Astrocyte (in vitro differentiated cells and primary cell): Measurements from ENCODE around the gene PRIMPOL. TPM values are rescaled to one million over a fixed set of nuclear protein-coding genes. Genes with fewer than 3 reads are reported as not detected.
A peak's percentile ranks its signal among the peaks of the same experiment; 100 is the strongest.

Source experiments
- DNase-seq: peaks from one replicate; pipeline ENCODE4 v3.0.0-alpha.2; 2010; ENCODE audit warnings: low read depth
- FAIRE-seq: peaks from 2 replicates; lab custom pipeline; 2011; peaks lifted over from hg19 to GRCh38; lab: Jason Lieb, UNC
- H2AFZ ChIP-seq: 2 replicates; pipeline ENCODE4 v1.6.0; 2012; ENCODE audit warnings: low read depth, low read length, inconsistent platforms
- H3K27ac ChIP-seq: 2 replicates; pipeline ENCODE4 v1.5.1; 2011; ENCODE audit warnings: low read depth, low read length, inconsistent platforms
- H3K27me3 ChIP-seq: 2 replicates; pipeline ENCODE4 v1.6.0; 2011; ENCODE audit warnings: low read length, inconsistent platforms; ENCODE audit not compliant: insufficient read depth
- H3K36me3 ChIP-seq: 2 replicates; pipeline ENCODE4 v1.5.1; 2011; ENCODE audit warnings: low read length, inconsistent platforms; ENCODE audit not compliant: insufficient read depth
- H3K4me1 ChIP-seq: 2 replicates; pipeline ENCODE4 v1.5.1; 2011; ENCODE audit warnings: low read length, inconsistent platforms; ENCODE audit not compliant: insufficient read depth
- H3K4me2 ChIP-seq: 2 replicates; pipeline ENCODE4 v1.6.0; 2012; ENCODE audit warnings: low read length, inconsistent platforms
- H3K4me3 ChIP-seq: 2 replicates; pipeline ENCODE4 v1.5.1; 2011; ENCODE audit warnings: low read depth, mild to moderate bottlenecking, low read length, inconsistent platforms; ENCODE audit not compliant: insufficient read depth
- H3K79me2 ChIP-seq: 2 replicates; pipeline ENCODE4 v1.6.0; 2012; ENCODE audit warnings: mild to moderate bottlenecking, low read length, inconsistent platforms; ENCODE audit not compliant: insufficient read depth
- H3K9ac ChIP-seq: 2 replicates; pipeline ENCODE4 v1.6.0; 2012; ENCODE audit warnings: mild to moderate bottlenecking, low read length, inconsistent platforms
- H3K9me3 ChIP-seq: 2 replicates; pipeline ENCODE4 v1.5.1; 2012; ENCODE audit warnings: low read depth, mild to moderate bottlenecking, low read length, inconsistent platforms; ENCODE audit not compliant: insufficient read depth
- H4K20me1 ChIP-seq: 2 replicates; pipeline ENCODE4 v1.6.0; 2012; ENCODE audit warnings: low read length, inconsistent platforms; ENCODE audit not compliant: insufficient read depth
- H3K27ac Mint-ChIP-seq: one replicate; pipeline ENCODE4 v1.8.0; 2021; ENCODE audit warnings: mild to moderate bottlenecking, mixed read lengths; ENCODE audit not compliant: unreplicated experiment
- H3K27me3 Mint-ChIP-seq: one replicate; pipeline ENCODE4 v1.8.0; 2021; ENCODE audit warnings: low read depth, mixed read lengths; ENCODE audit not compliant: unreplicated experiment
- H3K36me3 Mint-ChIP-seq: one replicate; pipeline ENCODE4 v1.8.0; 2021; ENCODE audit warnings: low read depth, mixed read lengths; ENCODE audit not compliant: unreplicated experiment
- H3K4me1 Mint-ChIP-seq: one replicate; pipeline ENCODE4 v1.8.0; 2021; ENCODE audit warnings: low read depth, mixed read lengths; ENCODE audit not compliant: unreplicated experiment
- H3K4me3 Mint-ChIP-seq: one replicate; pipeline ENCODE4 v1.8.0; 2021; ENCODE audit warnings: mild to moderate bottlenecking, moderate library complexity, mixed read lengths; ENCODE audit not compliant: unreplicated experiment
- H3K9me3 Mint-ChIP-seq: one replicate; pipeline ENCODE4 v1.8.0; 2021; ENCODE audit warnings: mild to moderate bottlenecking, mixed read lengths; ENCODE audit not compliant: unreplicated experiment
- EZH2 ChIP-seq: IDR thresholded peaks from 2 replicates; pipeline ENCODE4 v1.6.1; 2012; ENCODE audit warnings: mild to moderate bottlenecking, low read length, inconsistent platforms; ENCODE audit not compliant: insufficient read depth
- total RNA-seq: library from RNA; stranded (reverse); gene quantifications from 2 replicates; pipeline ENCODE4 v1.2.1, GENCODE V29; 2021
- TF ChIP-seq, protein P1 (sequence below): IDR thresholded peaks from 2 replicates; pipeline ENCODE4 v1.5.1; 2011; ENCODE audit warnings: low read depth, mild to moderate bottlenecking, inconsistent platforms, low read length, moderate library complexity; ENCODE audit not compliant: insufficient read depth

Gene PRIMPOL
- total RNA-seq, 1 donor from 2014 or later = 6.5 TPM

GRCh38 chr4:184666670-184667069, 17.1 kb downstream of the PRIMPOL start:
- H3K79me2 ChIP-seq = no peaks in the 10 kb centered on the region
- H3K4me2 ChIP-seq = no peak overlapping the region
- H3K36me3 Mint-ChIP-seq = peaks cover 5% of the 10 kb centered on the region
- H3K9ac ChIP-seq = no peak overlapping the region
- peaks cover 6% of the 10 kb centered on the region for H3K4me1 ChIP-seq
- no peak overlapping the region for H3K27ac ChIP-seq
- H3K9me3 ChIP-seq = no peaks in the 10 kb centered on the region
- H3K27me3 ChIP-seq = no peaks in the 10 kb centered on the region
- H2AFZ ChIP-seq = no peak overlapping the region
- no peak for TF ChIP-seq EZH2
- TF ChIP-seq, protein P1, sequence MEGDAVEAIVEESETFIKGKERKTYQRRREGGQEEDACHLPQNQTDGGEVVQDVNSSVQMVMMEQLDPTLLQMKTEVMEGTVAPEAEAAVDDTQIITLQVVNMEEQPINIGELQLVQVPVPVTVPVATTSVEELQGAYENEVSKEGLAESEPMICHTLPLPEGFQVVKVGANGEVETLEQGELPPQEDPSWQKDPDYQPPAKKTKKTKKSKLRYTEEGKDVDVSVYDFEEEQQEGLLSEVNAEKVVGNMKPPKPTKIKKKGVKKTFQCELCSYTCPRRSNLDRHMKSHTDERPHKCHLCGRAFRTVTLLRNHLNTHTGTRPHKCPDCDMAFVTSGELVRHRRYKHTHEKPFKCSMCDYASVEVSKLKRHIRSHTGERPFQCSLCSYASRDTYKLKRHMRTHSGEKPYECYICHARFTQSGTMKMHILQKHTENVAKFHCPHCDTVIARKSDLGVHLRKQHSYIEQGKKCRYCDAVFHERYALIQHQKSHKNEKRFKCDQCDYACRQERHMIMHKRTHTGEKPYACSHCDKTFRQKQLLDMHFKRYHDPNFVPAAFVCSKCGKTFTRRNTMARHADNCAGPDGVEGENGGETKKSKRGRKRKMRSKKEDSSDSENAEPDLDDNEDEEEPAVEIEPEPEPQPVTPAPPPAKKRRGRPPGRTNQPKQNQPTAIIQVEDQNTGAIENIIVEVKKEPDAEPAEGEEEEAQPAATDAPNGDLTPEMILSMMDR = no peak
- H3K27me3 Mint-ChIP-seq = no peaks in the 10 kb centered on the region
- H3K4me3 ChIP-seq = no peak overlapping the region
- no peak for DNase-seq
- no peak overlapping the region for H3K27ac Mint-ChIP-seq
- H3K36me3 ChIP-seq = no peaks in the 10 kb centered on the region
- H3K4me1 Mint-ChIP-seq = no peaks in the 10 kb centered on the region
- no peak for FAIRE-seq
- no peak overlapping the region for H3K4me3 Mint-ChIP-seq
- H4K20me1 ChIP-seq = no peaks in the 10 kb centered on the region
- H3K9me3 Mint-ChIP-seq = no peaks in the 10 kb centered on the region

DNA sequence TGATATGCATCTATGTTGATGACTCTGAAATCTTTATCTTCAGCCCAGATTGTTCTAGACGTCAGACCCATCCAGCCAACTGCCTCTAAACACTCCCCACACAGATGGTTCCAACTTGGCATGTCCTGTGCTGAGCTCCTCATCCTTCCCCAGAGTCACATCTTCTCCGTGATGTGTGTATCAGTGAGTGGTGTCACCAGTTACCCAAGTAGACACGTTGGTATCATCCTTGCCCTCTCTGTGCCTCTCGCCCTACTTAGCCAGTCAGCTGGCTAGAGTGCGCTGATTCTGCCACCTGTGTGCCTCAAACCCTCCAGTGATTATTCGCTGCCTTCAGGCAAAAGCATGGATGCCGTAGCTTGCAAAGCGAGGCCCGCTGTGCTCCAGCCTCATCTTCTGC, 18.6 kb downstream of the PRIMPOL start:
- DNase-seq (no peak), FAIRE-seq (no peak)
- Histone ChIP-seq H3K4me2 (peak overlapping the region; percentile 22), H3K9me3 (no peaks in the 10 kb centered on the region), H3K36me3 (no peaks in the 10 kb centered on the region), H3K27ac (no peak overlapping the region), H3K27me3 (no peaks in the 10 kb centered on the region), H3K4me1 (peaks cover 6% of the 10 kb centered on the region), H3K9ac (no peak overlapping the region), H3K79me2 (no peaks in the 10 kb centered on the region), H2AFZ (no peak overlapping the region), H3K4me3 (no peak overlapping the region), H4K20me1 (no peaks in the 10 kb centered on the region)
- no peak overlapping the region for H3K4me3 Mint-ChIP-seq
- H3K36me3 Mint-ChIP-seq = peaks cover 9% of the 10 kb centered on the region
- H3K9me3 Mint-ChIP-seq = no peaks in the 10 kb centered on the region
- no peaks in the 10 kb centered on the region for H3K4me1 Mint-ChIP-seq
- H3K27me3 Mint-ChIP-seq = no peaks in the 10 kb centered on the region
- no peak for TF ChIP-seq EZH2
- TF ChIP-seq, protein P1 = no peak
- no peak overlapping the region for H3K27ac Mint-ChIP-seq

DNA sequence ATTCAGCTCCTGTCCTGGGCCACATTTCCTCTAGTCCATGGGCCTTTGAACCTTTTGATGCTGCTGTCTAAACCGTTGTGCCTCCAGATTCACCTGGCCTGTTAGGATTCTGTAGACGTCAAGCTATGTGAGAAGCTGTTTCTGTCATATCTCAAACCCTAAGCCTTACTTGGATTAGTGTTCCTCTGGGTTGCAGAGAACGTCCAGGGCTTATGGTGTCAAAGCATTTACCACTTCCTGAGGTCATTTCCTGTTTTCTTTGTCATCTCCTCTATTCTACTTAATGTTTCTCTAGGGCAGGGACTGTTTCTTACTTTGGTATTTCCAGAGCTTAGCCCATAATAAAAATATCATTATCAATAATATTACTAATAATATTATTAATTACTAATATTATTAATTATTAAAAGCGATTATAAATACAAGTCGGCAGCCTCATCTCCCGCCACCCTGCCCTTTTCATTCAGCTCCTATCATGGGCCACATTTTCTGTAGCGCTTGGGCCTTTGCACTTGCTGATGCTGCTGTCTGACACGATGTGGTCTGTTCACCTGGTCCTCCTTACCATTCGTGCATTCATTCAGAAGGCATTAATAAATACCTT, 19.1 kb downstream of the PRIMPOL start:
- no peak for FAIRE-seq
- H3K4me3 Mint-ChIP-seq = no peak overlapping the region
- H3K9me3 Mint-ChIP-seq = no peaks in the 10 kb centered on the region
- no peak for TF ChIP-seq EZH2
- TF ChIP-seq, protein P1 = no peak
- Histone ChIP-seq H3K4me2 (peak overlapping the region; percentile 55), H3K27ac (no peak overlapping the region), H4K20me1 (no peaks in the 10 kb centered on the region), H3K79me2 (no peaks in the 10 kb centered on the region), H2AFZ (no peak overlapping the region), H3K4me1 (peaks cover 6% of the 10 kb centered on the region), H3K27me3 (no peaks in the 10 kb centered on the region), H3K9me3 (no peaks in the 10 kb centered on the region), H3K4me3 (no peak overlapping the region), H3K36me3 (no peaks in the 10 kb centered on the region), H3K9ac (no peak overlapping the region)
- H3K36me3 Mint-ChIP-seq = peaks cover 9% of the 10 kb centered on the region
- no peaks in the 10 kb centered on the region for H3K27me3 Mint-ChIP-seq
- DNase-seq = no peak
- no peaks in the 10 kb centered on the region for H3K4me1 Mint-ChIP-seq
- H3K27ac Mint-ChIP-seq = no peak overlapping the region
